ENCODE results near the gene FHAD1.

The FHAD1 gene

DNA sequence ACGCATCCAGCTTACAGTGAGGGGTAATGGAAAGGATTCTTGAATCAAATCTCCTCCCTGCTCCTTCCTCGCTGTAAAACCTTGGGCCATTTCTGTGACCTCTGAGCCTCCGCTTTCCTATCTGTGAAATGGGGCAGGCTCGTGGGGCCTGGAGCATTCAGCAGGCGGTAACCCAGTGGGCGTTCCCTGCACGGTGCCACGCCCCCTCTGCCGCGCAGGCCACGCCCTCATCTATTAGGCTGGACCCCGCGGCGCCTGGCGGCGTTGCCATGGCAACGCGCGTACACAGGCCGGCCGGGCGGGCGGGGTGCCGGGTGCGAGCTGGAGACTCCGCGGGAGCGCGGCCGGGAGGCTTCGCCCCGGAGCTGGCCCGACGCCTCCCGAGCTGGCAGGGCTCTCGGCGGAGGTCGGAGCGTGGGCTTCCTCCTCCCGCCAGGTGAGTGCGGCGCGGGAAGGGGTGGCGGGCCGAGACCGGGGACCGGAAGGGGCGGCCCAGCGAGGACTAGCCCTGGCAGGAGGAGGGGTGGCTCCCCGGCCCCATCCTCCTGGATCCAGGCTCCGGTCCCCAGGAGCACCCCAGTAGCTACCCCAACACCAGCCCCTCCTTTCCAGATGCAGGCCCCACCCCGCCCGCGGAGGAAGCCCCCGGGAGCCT lies at the start of gene FHAD1:
FHAD1 (plus strand) TSS at position 264 of the 655 bp plus-strand sequence. CDS start 4,562 bp downstream, outside the sequence.
- DNase-seq = peak; percentile 79

DNA sequence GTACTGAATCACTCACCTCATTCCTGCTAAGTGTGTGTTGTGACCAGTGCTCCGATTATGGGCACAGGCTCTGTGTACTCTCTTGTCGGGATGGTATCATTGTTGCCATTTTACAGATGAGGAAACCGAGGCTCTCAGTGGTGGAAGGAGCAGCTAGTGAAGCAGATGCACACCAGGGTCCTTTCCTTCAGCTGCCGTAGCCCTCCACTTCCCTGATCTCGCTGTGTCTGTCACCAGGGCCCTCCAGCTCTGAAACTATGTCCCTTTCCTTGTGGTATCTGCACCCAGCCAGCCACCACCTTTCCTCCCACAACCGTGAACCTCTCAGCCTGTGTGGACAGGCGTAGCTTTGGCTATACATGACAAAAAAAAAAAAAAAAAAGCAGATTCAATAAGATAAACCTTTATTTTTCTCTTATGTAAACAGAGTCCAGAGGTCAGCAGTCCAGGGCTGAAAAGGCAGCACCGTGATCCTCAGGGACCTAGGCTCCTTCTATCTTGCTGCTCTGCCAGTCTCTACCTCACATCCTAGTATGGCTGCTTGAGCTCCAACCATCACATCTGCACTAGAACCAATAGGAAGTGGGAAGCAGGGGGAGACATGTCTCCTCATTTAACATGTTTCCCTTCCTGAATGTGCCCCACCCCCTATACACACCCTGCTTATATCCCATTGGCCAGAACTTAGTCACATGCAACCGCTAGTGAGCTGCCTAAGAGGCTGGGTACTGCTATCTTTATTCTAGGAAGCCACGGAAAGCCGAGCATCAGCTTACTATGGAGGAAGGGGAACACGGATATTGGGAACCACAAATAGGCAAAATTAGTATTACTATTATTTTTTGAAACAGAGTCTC lies 49.2 kb upstream of the FHAD1 start:
- no peak for DNase-seq

DNA sequence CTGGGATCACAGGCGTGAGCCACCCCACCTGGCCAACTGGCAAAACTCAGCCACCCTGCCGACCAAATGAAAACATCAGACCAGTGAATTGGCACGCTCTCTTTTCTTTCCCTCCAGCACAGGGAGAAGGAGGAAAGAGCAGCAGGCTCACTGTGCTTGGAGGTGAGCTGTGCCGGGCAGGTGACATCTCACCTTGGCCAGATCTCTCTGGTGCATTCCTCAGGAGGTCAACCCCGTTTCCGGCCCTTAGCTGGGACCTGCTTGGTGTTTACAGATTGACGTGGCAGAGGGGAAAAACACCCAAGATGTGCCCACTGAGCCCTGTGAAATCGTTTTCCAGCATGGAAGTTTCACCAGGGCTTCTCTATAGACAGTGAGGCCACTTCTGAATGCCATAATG lies 48.3 kb upstream of the FHAD1 start:
- no peak for DNase-seq

DNA sequence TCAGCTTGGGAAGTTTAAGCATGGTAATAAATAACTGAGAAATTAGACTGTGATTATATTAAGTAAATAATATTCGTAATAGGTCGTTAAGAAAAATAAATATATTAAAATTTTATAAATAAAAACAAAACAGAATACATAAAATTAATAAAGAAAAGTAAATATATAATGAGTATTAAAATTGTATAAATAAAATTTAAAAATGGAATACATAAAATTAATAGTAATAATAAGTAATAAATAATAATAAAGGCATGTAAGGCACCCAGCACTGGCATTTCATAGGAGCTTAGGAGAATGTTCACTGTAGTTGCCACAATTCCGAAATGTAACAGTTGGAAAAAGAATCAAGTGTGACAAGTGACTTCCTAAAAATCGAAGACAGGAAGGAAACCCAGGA lies 45.8 kb upstream of the FHAD1 start:
- DNase-seq = no peak

DNA sequence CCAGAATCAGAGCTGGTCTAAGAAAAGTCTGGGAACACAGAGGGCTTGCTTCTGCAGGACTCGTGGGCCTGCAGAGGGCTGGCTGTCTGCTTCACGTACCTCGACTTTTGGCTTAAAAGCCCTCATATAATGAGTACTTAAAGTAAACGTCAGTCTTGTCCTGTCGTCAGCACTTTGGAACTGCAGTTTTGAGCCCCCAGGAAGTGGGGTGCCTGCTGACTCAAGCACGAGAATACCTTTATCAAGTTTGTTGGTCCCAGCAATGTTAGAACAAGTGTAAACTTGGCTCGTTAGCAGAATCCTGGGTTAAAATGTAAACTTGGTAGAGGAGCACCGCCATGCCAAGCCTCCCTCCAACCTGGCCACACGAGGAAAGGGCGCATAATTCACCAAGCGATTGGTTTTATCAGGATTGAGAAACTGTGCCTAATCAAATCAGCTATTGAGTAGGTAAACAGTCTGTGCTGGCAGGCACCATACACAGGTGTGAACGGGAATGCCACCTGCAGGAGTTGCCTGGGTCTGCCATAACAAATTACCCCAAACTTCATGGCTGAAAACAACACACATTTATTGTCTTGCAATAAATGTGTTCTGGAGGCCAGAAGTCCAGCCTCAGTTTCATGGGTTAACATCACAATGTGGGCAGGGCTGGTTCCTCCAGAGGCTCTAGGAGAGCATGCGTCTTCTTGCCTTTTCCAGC lies 45.0 kb upstream of the FHAD1 start:
- no peak for DNase-seq

DNA sequence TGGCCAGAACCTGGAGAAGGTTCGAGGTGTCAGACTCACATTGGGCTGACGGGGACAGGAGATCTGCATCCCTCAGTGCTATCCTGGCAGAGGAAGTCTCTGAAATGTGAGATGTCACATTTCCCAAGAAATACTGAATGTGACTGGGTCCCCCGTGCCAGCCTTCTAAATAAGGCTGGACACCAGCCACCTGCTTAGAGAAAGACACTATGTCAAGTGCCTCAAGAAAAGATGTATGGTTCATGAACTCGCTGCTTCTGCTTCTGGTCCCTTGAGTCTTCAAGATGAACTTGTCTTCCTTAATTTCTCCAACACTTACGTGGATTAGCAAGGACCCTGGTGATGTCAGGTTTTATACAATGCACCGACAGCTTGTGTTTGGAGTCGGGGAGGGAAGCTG lies 42.1 kb upstream of the FHAD1 start:
- DNase-seq = no peak

DNA sequence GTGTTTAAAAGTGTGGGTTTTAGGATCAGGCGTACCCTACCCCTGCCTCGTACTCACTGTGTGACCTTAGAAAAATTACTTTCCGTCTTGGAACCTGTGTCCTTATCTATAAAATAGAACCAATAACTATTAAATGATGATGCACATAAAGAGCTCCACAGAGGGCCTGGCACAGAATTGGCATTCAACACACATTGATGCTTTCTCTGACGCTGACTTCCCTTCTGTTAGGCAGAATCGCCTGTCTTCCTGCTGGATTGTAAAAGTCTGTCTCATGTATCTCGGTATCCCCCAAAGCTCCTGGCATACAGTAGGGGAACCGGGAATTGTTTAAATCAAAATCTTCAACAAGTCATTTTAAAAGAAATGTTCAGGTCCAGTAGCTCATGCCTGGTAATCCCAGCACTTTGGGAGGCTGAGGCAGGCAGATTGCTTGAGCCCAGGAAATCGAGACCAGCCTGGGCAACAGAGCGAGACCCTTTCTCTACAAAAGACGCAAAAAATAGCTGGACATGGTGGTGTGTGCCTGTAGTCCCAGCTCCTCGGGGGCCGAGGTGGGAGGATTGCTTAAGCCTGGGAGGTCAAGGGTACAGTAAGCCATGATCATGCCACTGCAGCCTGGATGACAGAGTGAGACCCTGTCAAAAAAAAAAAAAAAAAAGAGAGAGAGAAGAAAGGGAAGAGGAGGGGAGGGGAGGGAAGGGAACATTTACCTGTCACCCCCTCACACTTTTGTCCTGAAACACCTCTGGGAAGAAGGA lies 41.3 kb upstream of the FHAD1 start:
- DNase-seq = no peak

DNA sequence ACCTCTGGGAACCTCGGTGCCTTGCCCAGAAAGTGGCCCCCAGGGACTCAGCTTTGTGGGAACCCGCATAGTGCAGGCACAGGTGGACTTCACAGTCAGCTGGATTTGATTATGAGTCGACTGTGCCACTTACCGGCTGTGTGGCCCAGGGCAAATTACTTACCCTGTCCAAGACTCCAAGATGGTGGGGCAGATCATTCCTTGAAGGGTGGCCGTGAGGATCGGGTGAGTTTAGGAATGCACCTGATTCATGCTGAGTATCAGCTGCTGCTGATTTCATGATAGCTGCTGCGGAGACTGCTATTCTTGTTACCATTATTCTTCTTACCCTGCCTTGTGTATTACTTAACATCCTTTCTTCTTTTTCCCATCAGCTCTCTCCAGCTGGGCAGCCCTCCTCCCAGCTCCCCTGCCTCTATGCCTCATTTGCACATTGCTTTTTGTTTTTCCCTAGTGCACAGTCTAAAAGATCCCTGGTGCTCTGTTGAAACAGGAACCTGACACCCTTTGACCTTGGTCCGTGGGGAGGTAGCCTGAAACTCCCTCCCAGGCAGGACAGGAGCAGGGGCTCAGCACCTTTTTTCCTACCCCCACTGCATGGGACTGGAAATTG lies 40.5 kb upstream of the FHAD1 start:
- DNase-seq = no peak

DNA sequence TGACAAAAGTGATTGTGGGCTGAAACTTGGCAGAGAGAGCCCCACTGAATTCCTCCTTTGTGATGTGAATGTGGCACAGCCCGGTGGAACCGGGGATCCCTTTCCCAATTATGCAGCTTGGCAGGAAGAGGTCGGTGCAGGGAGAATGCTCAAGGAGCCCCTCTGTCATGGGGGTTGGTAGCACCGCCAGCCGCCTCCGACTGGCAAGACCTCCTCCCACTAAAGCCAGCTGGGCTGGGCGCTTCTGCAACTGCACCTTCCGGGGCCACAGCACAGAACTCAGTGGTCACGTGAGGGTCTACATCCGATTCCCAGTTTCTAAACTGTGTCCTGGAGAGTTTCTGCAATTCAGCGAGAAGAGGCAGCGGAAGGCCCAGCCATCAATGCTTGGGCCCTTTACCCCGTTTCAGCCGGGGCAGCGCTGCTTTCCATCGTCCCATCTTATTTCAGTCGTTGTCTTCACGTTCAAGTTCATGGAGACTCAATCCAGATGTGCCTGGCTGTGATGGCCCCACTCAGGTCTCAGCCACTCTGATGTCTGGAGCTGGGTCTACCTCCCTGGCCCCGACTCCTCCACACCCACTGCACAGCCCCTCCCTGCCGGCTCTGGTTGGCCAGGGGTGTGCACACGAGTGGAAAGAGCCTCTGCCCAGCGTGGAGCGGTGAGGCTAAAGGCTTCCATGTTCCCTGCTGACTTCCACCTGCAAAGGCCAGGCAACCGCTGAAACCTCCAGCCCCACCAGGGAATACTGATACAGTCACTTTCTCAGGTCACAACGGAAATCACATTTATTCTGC lies 39.8 kb upstream of the FHAD1 start:
- no peak for DNase-seq

DNA sequence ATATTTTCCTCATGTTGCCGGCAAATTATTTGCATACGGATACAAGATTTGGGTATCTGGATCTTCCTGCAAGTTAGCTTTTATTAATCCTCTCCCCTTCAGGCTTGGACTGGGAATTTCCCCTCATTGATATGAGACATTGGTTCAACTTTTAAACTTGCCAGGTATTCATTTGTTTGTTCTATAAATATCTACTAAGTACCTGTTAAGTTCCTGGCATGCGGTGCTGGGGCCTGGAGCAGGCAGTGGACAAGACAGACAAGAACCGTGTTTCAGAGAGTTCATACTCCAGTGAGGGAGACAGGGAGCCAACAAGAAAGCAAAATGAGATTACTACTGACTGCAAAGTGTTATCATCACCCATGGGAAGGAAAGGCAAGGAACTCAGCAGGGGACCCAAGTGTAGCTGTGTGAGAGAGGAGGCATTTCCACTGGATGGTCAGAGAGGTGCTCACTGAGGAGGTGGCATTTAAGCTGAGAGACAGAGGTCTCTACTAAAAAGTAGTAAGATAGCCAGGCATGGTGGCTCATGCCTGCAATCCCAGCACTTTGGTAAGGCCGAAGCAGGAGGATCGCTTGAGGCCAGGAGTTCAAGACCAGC lies 39.1 kb upstream of the FHAD1 start:
- no peak for DNase-seq

DNA sequence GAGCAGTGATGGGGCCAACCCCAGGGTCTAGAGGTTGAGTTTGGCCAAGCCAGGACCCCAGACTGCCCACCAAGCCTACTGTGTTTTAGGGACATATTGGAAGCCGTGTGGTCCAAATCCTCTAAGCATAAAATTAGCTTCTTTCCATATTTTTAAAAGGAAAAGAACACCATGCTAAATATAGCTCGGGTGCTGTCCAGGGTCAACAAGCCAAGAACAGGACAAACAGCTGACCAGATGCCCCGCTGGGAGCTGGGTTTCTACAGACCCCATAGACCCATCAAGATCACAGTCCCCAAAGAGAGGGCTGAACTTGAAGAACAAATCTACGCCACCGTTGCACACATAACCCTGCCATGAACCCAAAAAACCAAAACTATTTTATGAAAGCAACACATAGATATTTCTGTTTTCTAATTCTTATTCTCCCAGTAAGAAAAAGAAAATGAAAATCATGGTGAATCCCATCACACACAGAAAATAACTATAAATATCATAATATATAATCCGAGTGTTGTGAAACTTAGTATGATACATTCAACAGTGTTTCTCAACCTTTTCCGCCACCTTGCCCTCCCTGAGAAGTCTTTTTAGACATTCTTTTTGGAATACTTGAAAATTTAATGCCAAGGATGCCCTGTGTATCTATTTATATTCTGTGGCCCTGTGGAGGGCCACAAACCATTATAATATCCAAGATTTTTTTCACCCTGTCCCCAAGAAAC lies 36.2 kb upstream of the FHAD1 start:
- no peak for DNase-seq

DNA sequence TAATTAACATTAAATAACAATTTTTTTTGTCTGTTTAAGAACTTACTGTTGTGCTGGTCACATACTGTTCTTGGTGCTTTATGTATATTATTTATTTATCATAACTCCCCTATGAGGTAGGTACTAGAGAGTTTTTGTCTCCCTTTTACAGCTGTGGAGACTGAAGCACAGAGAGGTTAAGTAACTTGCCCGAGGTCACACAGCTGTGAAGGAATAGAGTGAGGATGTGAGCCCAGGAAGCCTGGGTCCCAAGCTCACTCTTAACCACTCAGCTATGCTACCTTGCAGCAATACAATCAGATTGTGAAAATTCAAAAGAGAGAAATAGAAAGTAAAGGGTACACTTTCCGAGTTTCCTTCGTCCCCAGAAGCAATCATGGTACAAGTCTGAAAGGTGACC lies 35.6 kb upstream of the FHAD1 start:
- DNase-seq = no peak

DNA sequence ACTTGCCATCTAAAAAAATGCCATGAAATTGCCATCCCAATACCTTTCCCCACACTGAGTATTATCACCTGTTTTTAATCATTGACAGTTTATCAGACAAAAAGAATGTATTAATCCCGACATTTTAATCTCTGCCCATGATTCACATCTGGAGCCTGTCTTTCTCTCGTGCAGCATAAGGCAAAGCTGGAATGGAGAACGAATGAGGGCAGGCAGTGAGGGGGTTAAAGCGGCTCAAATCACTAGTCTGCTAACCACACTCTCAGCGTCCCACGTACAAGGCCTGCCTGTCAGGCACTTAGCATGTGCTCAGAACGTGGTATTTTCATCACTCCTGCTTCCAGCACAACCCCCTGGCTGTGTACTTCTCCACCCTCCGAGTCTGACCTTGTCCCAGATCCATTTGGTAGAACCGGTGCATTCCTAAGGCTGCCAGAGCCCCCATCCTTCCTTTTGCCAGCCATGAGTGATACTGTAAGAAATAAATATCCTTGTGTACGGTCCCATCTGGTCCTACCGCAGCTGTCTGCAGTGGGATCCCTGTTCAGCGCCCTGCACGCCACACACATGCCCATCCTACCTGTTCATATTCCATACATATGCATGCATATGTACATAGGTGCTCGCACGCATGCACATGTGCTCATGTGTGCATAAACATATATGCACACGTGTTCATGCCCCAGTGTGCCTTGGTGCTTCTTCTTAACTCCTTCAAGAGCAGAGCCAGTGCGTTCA lies 34.6 kb upstream of the FHAD1 start:
- DNase-seq = no peak

DNA sequence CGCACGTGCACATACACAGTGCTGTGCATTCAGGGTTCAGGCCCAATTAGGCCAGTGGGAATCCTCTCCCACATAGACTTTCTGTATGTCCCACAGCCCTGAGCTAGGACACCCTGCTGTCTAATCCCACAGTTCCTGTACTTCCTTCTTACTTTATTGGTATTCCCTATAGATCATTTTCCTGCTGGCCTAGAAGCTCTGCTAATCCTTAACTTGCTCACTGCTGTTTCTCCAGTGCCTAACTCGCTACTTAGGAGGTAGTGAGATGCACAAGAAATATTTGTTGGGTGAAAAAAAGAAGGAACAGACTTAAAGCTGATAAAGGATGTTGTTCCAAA lies 34.1 kb upstream of the FHAD1 start:
- DNase-seq = no peak

DNA sequence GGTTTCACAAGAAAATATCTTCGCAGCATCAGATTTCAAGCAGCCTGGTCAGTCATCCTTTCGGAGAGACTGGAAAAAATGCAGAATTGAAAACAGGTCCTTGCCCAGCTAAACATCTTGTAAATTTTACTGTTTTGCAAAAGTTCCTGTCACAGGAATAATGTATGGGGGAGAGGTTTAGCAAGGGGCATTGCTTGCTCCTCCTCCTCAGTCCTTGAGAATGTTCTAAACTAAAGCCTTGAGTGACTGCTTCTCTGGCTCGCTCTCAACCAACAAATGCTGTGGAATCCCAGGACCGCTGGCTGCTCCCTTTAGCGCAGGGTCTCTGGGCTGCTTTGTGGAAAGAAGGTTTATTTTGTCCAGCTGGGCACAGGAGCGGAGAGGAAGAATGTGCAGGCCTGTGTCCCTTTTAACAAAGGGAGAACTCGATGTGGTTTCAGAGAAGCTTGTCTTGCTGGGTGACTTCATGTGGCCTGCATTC lies 33.6 kb upstream of the FHAD1 start:
- DNase-seq = no peak

DNA sequence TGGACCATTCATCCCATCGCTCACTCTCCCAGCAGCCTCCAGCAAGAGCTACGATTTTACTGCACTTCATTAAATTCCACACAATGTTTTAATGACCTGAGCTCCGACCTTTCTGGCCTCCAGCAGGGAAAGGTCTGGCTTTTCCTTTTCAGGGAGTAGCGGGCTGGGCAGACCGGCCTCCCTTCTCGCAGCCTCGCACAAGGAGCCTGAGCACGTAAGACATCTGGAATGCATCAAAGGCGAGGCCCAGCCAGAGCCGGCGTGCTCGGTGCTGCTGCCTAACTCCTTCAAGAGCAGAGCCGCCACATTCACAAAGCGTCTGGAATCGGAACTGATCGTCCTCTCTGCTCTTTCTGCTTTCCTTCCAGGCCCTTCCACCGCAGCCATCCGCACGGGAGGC lies 32.5 kb upstream of the FHAD1 start:
- DNase-seq = no peak

DNA sequence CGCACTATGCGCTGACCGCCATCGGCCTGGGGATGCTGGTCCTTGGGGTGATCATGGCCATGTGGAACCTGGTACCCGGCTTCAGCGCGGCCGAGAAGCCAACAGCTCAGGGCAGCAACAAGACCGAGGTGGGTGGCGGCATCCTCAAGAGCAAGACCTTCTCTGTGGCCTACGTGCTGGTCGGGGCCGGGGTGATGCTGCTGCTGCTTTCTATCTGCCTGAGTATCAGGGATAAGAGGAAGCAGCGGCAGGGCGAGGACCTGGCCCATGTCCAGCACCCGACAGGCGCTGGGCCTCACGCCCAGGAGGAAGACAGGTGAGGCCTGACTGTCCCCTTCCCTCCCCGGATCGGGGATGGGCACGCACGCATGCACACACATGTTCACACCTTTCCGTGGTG lies 31.9 kb upstream of the FHAD1 start:
- no peak for DNase-seq

DNA sequence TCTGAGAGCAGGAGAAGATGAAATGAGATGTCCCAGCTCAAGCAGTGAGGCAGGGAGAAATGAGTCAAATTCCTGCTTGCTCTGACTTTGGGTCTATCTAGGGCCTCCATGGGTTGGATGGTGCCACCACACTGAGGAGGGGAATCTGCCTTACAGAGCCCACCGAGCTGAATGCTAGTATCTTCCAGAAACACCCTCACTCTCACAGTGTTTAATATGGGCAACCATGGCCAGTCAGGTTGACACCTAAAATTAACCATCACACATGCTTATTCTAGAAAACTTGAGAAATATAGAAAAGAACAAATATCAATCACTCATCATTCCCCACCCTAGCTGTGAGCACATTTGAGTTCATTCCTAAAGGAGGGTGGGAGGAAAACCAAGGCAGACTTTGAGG lies 29.4 kb upstream of the FHAD1 start:
- no peak for DNase-seq

DNA sequence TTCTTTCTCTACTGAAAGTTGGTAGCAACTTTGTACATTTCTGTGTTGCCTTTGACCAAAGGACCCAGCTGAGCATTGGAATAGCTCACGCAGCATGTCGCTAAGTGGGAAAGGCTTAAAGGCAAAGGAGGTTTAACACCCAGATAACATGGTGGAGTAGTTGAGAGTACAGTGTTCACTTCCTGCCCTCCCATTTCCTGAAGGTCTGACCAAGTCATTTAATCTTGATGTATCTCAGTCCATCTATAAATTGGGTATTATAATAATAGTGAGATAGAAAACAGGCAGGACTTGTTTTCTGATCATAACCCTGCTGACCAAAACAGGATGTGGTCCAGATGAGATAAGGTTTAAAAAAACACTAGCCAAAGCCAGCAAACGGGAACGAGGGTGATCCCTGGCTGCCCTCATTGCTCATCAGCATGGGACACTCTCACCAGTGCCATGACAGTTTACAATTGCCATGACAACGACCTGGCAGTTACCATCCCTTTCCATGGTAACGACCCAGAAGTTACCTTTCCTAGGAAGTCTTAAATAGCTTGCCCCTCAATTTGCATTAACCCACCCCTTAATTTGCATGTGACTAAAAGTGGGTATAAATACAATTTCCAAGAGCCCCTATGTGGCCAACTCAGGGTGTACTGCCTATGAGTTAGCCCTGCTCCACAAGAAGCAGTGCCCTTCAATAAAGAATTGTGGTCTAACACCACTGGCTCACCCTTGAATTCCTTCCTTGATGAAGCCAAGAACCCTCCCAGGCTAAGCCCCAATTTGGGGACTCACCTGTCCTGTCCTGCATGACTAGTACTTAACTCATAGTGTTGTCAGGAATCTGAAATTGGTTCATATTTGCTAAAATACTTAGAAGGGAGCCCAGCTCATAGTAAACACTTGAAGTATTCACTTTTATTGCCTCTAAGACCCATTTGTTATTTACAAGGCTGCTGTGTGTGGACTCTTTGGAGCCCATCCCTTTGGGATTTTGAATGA lies 28.4 kb upstream of the FHAD1 start:
- DNase-seq = peak; percentile 78
